ENCODE measurements around the gene NRXN3. TPM values are rescaled to one million over a fixed set of nuclear protein-coding genes. Genes with fewer than 3 reads are reported as not detected.
"Not testable (repeated sequence)": the region's sequence is repeated elsewhere in the genome, so short reads cannot be mapped to it uniquely, and the experiment has no call there.

NRXN3 gene
- total RNA-seq, 4 donors from 2014 or later: 0.56 to 1.6 (median 1.1) TPM

- Histone ChIP-seq H3K9me3 (no peaks in the 10 kb centered on the region), H3K36me3 (no peaks in the 10 kb centered on the region), H3K4me3 (replicated peaks in 1 of 3) (no peak overlapping the region), H3K27me3 (no peaks in the 10 kb centered on the region), H3K4me1 (peaks cover 4 to 14% of the 10 kb centered on the region in 2 donors), H3K27ac (no peak overlapping the region)
- TF ChIP-seq POLR2A (IDR thresholded peaks at IDR 0.05) (no peak), CTCF (IDR thresholded peaks at IDR 0.05) (no peak)
- intact Hi-C loops (cut with DNase I): no loop called here
- no peak for DNase-seq
- 94 to 96% methylated on average over 4 of the region's 4 CpGs for WGBS, 2 donors
Observed at GRCh38 chr14:79017561-79017960, 847.4 kb downstream of the NRXN3 start.

DNA sequence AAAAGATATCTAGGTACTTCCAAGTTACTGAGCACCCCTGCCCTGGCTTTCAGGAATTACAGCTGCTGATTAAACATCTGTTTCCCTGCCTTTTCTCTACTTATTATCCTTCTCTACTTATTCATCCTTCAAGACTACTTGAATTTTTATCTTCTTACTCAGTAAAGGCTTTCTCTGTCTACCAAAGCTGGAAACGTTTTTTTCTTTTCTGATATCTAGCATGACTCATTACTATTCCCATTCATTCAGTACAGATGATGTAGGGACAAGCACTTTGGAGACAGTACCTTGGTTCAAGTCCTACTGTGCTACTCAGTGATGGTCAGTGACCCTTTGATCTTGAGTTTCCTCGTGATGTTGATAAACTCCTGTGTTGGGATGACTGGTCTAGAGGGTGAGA lies 848.7 kb downstream of the NRXN3 start:
- WGBS, 2 donors: 59 to 63% methylated on average over 2 of the region's 2 CpGs
- Histone ChIP-seq H3K36me3 (no peaks in the 10 kb centered on the region), H3K9me3 (no peaks in the 10 kb centered on the region), H3K27me3 (no peaks in the 10 kb centered on the region), H3K4me1 (peaks cover 4 to 14% of the 10 kb centered on the region in 2 donors), H3K27ac (no peak overlapping the region), H3K4me3 (replicated peaks in 1 of 3) (no peak overlapping the region)
- no peak for DNase-seq
- TF ChIP-seq CTCF (IDR thresholded peaks at IDR 0.05): no peak
- TF ChIP-seq POLR2A (IDR thresholded peaks at IDR 0.05): no peak
- intact Hi-C loops (cut with DNase I): no loop called here

- WGBS, 2 donors: 93 to 100% methylated on average over 1 of the region's 1 CpG
- H3K4me3 ChIP-seq (replicated peaks in 1 of 3); intact Hi-C loops (cut with DNase I); H3K9me3 ChIP-seq; H3K27ac ChIP-seq; H3K27me3 ChIP-seq; H3K36me3 ChIP-seq; DNase-seq: not testable (repeated sequence)
- peaks cover 4 to 14% of the 10 kb centered on the region in 2 donors for H3K4me1 ChIP-seq
Observed at GRCh38 chr14:79019898-79020297, 849.7 kb downstream of the NRXN3 start.

GRCh38 chr14:79021766-79022165 lies 851.6 kb downstream of the NRXN3 start:
- 79 to 86% methylated on average over 1 of the region's 1 CpG for WGBS, 2 donors
- no peaks in the 10 kb centered on the region for H3K27me3 ChIP-seq
- no peak overlapping the region for H3K4me3 ChIP-seq (replicated peaks in 1 of 3)
- TF ChIP-seq CTCF (IDR thresholded peaks at IDR 0.05) (no peak), POLR2A (IDR thresholded peaks at IDR 0.05) (no peak)
- no peaks in the 10 kb centered on the region for H3K9me3 ChIP-seq
- DNase-seq: no peak
- no peaks in the 10 kb centered on the region for H3K36me3 ChIP-seq
- intact Hi-C loops (cut with DNase I): no loop called here
- no peak overlapping the region for H3K27ac ChIP-seq
- peaks cover 2 to 4% of the 10 kb centered on the region in 2 donors for H3K4me1 ChIP-seq

- Histone ChIP-seq H3K27ac (no peak overlapping the region), H3K4me3 (replicated peaks in 1 of 3) (no peak overlapping the region), H3K4me1 (no peaks in the 10 kb centered on the region), H3K27me3 (no peaks in the 10 kb centered on the region), H3K36me3 (no peaks in the 10 kb centered on the region), H3K9me3 (no peaks in the 10 kb centered on the region)
- no peak for DNase-seq
- no peak for TF ChIP-seq POLR2A (IDR thresholded peaks at IDR 0.05)
- no peak for TF ChIP-seq CTCF (IDR thresholded peaks at IDR 0.05)
- intact Hi-C loops (cut with DNase I): no loop called here
- WGBS, 2 donors: 82 to 93% methylated on average over 3 of the region's 3 CpGs
Observed at GRCh38 chr14:79027138-79027537, 857.0 kb downstream of the NRXN3 start.

- H3K36me3 ChIP-seq: no peaks in the 10 kb centered on the region
- intact Hi-C loops (cut with DNase I): no loop called here
Observed at GRCh38 chr14:79028281-79028680, 858.1 kb downstream of the NRXN3 start.

More at GRCh38 chr14:79028281-79028680, 858.1 kb downstream of the NRXN3 start:
- no peaks in the 10 kb centered on the region for H3K4me1 ChIP-seq
- no peak for TF ChIP-seq CTCF (IDR thresholded peaks at IDR 0.05)
- no peak for TF ChIP-seq POLR2A (IDR thresholded peaks at IDR 0.05)
- H3K27me3 ChIP-seq: no peaks in the 10 kb centered on the region
- 66 to 74% methylated on average over 3 of the region's 3 CpGs for WGBS, 2 donors
- DNase-seq: no peak
- no peaks in the 10 kb centered on the region for H3K9me3 ChIP-seq
- H3K27ac ChIP-seq: no peak overlapping the region
- H3K4me3 ChIP-seq (replicated peaks in 1 of 3): no peak overlapping the region
